ENCODE data around the gene OR51A4.

GRCh38 chr11:4947505-4947904, at the start of gene OR51A4:
- TF ChIP-seq ZNF274 (IDR thresholded peaks at IDR 0.05; ENCODE audit: low read depth, low read length) (no peak), SUZ12 (IDR thresholded peaks at IDR 0.05; ENCODE audit: extremely low read depth, insufficient read depth, insufficient read length) (no peak), YY1 (IDR thresholded peaks at IDR 0.05; ENCODE audit: insufficient read depth, insufficient read length) (no peak)
